H1 (cell line): ENCODE data around the gene MAP3K14. TPM values are rescaled to one million over a fixed set of nuclear protein-coding genes. Genes with fewer than 3 reads are reported as not detected.

Experiments used
- CTCF ChIA-PET: fragments of 300-600 bp; sonication (Branson Sonifier 250); formaldehyde crosslinking; loops from one replicate; lab custom pipeline; 2021; ENCODE audit not compliant: partially characterized antibody; lab: Charles Lee
- POLR2A ChIA-PET: fragments of 300-600 bp; sonication (Branson Sonifier 250); formaldehyde crosslinking; loops from one replicate; lab custom pipeline; 2021; ENCODE audit warnings: inconsistent platforms; ENCODE audit not compliant: partially characterized antibody; lab: Charles Lee
- DNase-seq, 2 experiments: peaks; one replicate each; pipeline versions ENCODE4 v3.0.0 to v3.0.0-alpha.2; 2010 to 2022; ENCODE audit warnings: low spot score in 2 of 2, low read depth in 1 of 2, mixed read lengths in 1 of 2
- FAIRE-seq: peaks from 2 replicates; lab custom pipeline; 2011; peaks lifted over from hg19 to GRCh38; lab: Jason Lieb, UNC
- H2AFZ ChIP-seq: 2 replicates; pipeline ENCODE4 v1.8.1; 2012; ENCODE audit warnings: low read length, inconsistent platforms
- H2AK5ac ChIP-seq: 2 replicates; pipeline ENCODE4 v1.6.1; 2013; ENCODE audit warnings: low read depth, low read length
- H2BK120ac ChIP-seq: replicated peaks from 2 replicates; pipeline ENCODE3; 2013; ENCODE audit warnings: low read depth, low read length, inconsistent platforms
- H2BK12ac ChIP-seq: 2 replicates; pipeline ENCODE4 v1.6.1; 2013; ENCODE audit warnings: low read depth, low read length
- H2BK15ac ChIP-seq: 2 replicates; pipeline ENCODE4 v1.6.1; 2013; ENCODE audit warnings: low read length
- H2BK20ac ChIP-seq: 2 replicates; pipeline ENCODE4 v1.6.1; 2013; ENCODE audit warnings: low read length
- H2BK5ac ChIP-seq: 2 replicates; pipeline ENCODE4 v1.6.1; 2013; ENCODE audit warnings: low read depth, low read length
- H3K14ac ChIP-seq: 2 replicates; pipeline ENCODE4 v1.6.1; 2013; ENCODE audit warnings: inconsistent platforms; ENCODE audit not compliant: insufficient read length
- H3K18ac ChIP-seq: 2 replicates; pipeline ENCODE4 v1.6.1; 2013; ENCODE audit warnings: low read length; ENCODE audit errors: extremely low read depth
- H3K23ac ChIP-seq: 2 replicates; pipeline ENCODE4 v1.6.1; 2013; ENCODE audit warnings: inconsistent platforms; ENCODE audit not compliant: insufficient read length
- H3K23me2 ChIP-seq: 2 replicates; pipeline ENCODE4 v1.6.1; 2013; ENCODE audit warnings: low read depth, low read length
- H3K27ac ChIP-seq: 2 replicates; pipeline ENCODE4 v1.6.1; 2011; ENCODE audit warnings: low read depth, low read length, inconsistent platforms
- H3K27me3 ChIP-seq, 4 experiments: replicated peaks in 1 of 4; 1 replicate in 1 of 4; 2 replicates in 3 of 4; pipeline versions ENCODE4 v1.6.1 to v1.8.1; 2011 to 2013; ENCODE audit warnings: low read length in 3 of 4, mild to moderate bottlenecking in 3 of 4, inconsistent platforms in 2 of 4, mixed read lengths in 2 of 4, moderate library complexity in 1 of 4; ENCODE audit not compliant: control insufficient read depth in 3 of 4, insufficient read depth in 3 of 4; ENCODE audit errors: extremely low read depth in 1 of 4
- H3K36me3 ChIP-seq, 4 experiments: 2 replicates each; pipeline versions ENCODE4 v1.6.1 to v1.8.1; 2011 to 2013; ENCODE audit warnings: mild to moderate bottlenecking in 4 of 4, low read length in 3 of 4, moderate library complexity in 2 of 4, control low read depth in 1 of 4, inconsistent platforms in 1 of 4; ENCODE audit not compliant: insufficient read depth in 4 of 4, control insufficient read depth in 2 of 4
- H3K4ac ChIP-seq: replicated peaks from 2 replicates; pipeline ENCODE3; 2013; ENCODE audit warnings: low read length, low read depth, mixed read lengths, inconsistent platforms; ENCODE audit not compliant: insufficient read length
- H3K4me1 ChIP-seq, 4 experiments: replicated peaks in 1 of 4; 1 replicate in 1 of 4; 2 replicates in 3 of 4; pipeline versions ENCODE4 v1.6.1 to v1.8.1; 2011 to 2013; ENCODE audit warnings: low read length in 3 of 4, inconsistent platforms in 2 of 4, mixed read lengths in 1 of 4; ENCODE audit not compliant: insufficient read depth in 4 of 4, control insufficient read depth in 3 of 4
- H3K4me2 ChIP-seq, 2 experiments: 2 replicates each; pipeline versions ENCODE4 v1.6.1 to v1.8.1; 2011 to 2013; ENCODE audit warnings: low read depth in 2 of 2, low read length in 2 of 2, control low read depth in 1 of 2, inconsistent platforms in 1 of 2, mild to moderate bottlenecking in 1 of 2; ENCODE audit not compliant: insufficient read depth in 1 of 2
- H3K4me3 ChIP-seq, 4 experiments: fragments of 200-600, 300-600 bp in 1 of 4; sonication (generic), shearing (Covaris generic), sonication (Bioruptor Twin) in 1 of 4; 2 replicates each; pipeline versions ENCODE4 v1.5.1 to v1.8.1; 2011 to 2016; ENCODE audit warnings: low read length in 4 of 4, low read depth in 3 of 4, control low read depth in 2 of 4, inconsistent platforms in 2 of 4, mild to moderate bottlenecking in 2 of 4, mixed read lengths in 1 of 4, moderate library complexity in 1 of 4; ENCODE audit not compliant: insufficient read depth in 2 of 4; ENCODE audit errors: extremely low read depth in 1 of 4
- H3K56ac ChIP-seq: replicated peaks from 2 replicates; pipeline ENCODE3; 2013; ENCODE audit warnings: low read depth, mild to moderate bottlenecking, mixed read lengths, low read length, inconsistent platforms; ENCODE audit not compliant: insufficient read length
- H3K79me1 ChIP-seq: 2 replicates; pipeline ENCODE4 v1.6.1; 2013; ENCODE audit warnings: low read depth, low read length, control low read depth
- H3K79me2 ChIP-seq, 2 experiments: 2 replicates each; pipeline versions ENCODE4 v1.6.1 to v1.8.1; 2012 to 2013; ENCODE audit warnings: low read length in 2 of 2, mild to moderate bottlenecking in 2 of 2, inconsistent platforms in 1 of 2; ENCODE audit not compliant: insufficient read depth in 2 of 2, control insufficient read depth in 1 of 2
- H3K9ac ChIP-seq, 4 experiments: replicated peaks in 1 of 4; 1 replicate in 1 of 4; 2 replicates in 3 of 4; pipeline versions ENCODE4 v1.6.1 to v1.8.1; 2011 to 2013; ENCODE audit warnings: low read depth in 3 of 4, low read length in 3 of 4, control low read depth in 2 of 4, mild to moderate bottlenecking in 2 of 4, moderate library complexity in 2 of 4, inconsistent platforms in 1 of 4; ENCODE audit errors: extremely low read depth in 1 of 4
- H3K9me3 ChIP-seq, 2 experiments: 2 replicates each; pipeline versions ENCODE4 v1.6.1 to v1.8.1; 2012 to 2013; ENCODE audit warnings: mild to moderate bottlenecking in 2 of 2, moderate library complexity in 2 of 2, control low read depth in 1 of 2, inconsistent platforms in 1 of 2, low read depth in 1 of 2, low read length in 1 of 2, mixed read lengths in 1 of 2; ENCODE audit not compliant: insufficient read depth in 2 of 2
- H4K20me1 ChIP-seq, 2 experiments: replicated peaks in 1 of 2; 2 replicates each; pipeline versions ENCODE3 to v1.8.1; 2011 to 2013; ENCODE audit warnings: inconsistent platforms in 2 of 2, low read length in 2 of 2, mild to moderate bottlenecking in 1 of 2; ENCODE audit not compliant: insufficient read depth in 2 of 2, control insufficient read depth in 1 of 2
- H4K5ac ChIP-seq: 2 replicates; pipeline ENCODE4 v1.6.1; 2013; ENCODE audit warnings: low read length, low read depth, mixed read lengths, inconsistent platforms; ENCODE audit not compliant: insufficient read length
- H4K8ac ChIP-seq: 2 replicates; pipeline ENCODE4 v1.8.0; 2013; ENCODE audit warnings: mild to moderate bottlenecking, moderate library complexity, low read length, inconsistent platforms; ENCODE audit not compliant: insufficient read depth; ENCODE audit errors: extremely low read depth
- H4K91ac ChIP-seq: replicated peaks from 2 replicates; pipeline ENCODE3; 2013; ENCODE audit warnings: low read length, mixed read lengths, inconsistent platforms; ENCODE audit not compliant: insufficient read length
- CHD1 ChIP-seq: IDR thresholded peaks from 2 replicates; pipeline ENCODE4 v1.6.1; 2012; ENCODE audit warnings: low read depth, low read length, improper control_type of control experiment
- EZH2 ChIP-seq: fragments of 200-600 bp; sonication (generic); IDR thresholded peaks from 2 replicates; pipeline ENCODE4 v1.7.1; 2012; ENCODE audit warnings: low read depth, mild to moderate bottlenecking, moderate library complexity, low read length, inconsistent platforms; ENCODE audit not compliant: severe bottlenecking
- JUND ChIP-seq: IDR thresholded peaks from 2 replicates; pipeline ENCODE4 v1.6.1; 2011; ENCODE audit warnings: mild to moderate bottlenecking, improper control_type of control experiment, low read length
- NRF1 ChIP-seq: IDR thresholded peaks from 2 replicates; pipeline ENCODE4 v1.6.1; 2011; ENCODE audit warnings: mild to moderate bottlenecking, low read depth, low read length, improper control_type of control experiment
- POLR2AphosphoS5 ChIP-seq: IDR thresholded peaks from 2 replicates; pipeline ENCODE4 v1.6.1; 2011; ENCODE audit warnings: low read depth, low read length
- RBBP5 ChIP-seq: IDR thresholded peaks from 2 replicates; pipeline ENCODE4 v1.7.1; 2012; ENCODE audit warnings: low read depth, mild to moderate bottlenecking, inconsistent platforms, low read length, moderate library complexity, borderline replicate concordance
- USF2 ChIP-seq: IDR thresholded peaks from 2 replicates; pipeline ENCODE4 v1.6.1; 2011; ENCODE audit warnings: low read length, improper control_type of control experiment
- WGBS, 2 experiments: shearing (Covaris generic) in 1 of 2; methylation state at CpG; one replicate each; pipeline versions ENCODE4 v1.1.6 to v1.1.7; 2013 to 2015; ENCODE audit warnings: low lambda C conversion rate in 2 of 2, mixed read lengths in 2 of 2, inconsistent platforms in 1 of 2, low coverage in 1 of 2, missing lambda C conversion rate in 1 of 2; ENCODE audit not compliant: insufficient replicate concordance in 2 of 2, insufficient coverage in 1 of 2, insufficient read length in 1 of 2; ENCODE audit errors: extremely low coverage in 1 of 2, missing lambda C conversion rate in 1 of 2; 5-methylcytosine and 5-hydroxymethylcytosine counted together
- polyA plus RNA-seq, 7 experiments: library from polyadenylated mRNA; depleted of rRNA in 3 of 7; stranded (reverse) in 5 of 7; unstranded in 2 of 7; fragments of >200 nt in 5 of 7; fragments of 200-250 nt in 2 of 7; gene quantifications; 1 replicate in 5 of 7; 2 replicates in 1 of 7; 4 replicates in 1 of 7; pipeline versions ENCODE4 v1.2.1 to v1.2.3, GENCODE V29; 2011 to 2013; ENCODE audit warnings: missing spikeins in 2 of 7, mixed read lengths in 2 of 7
- total RNA-seq: library from RNA; stranded (reverse); fragmentation: NEBNext Ultra II Directional; extraction: Animal tissue kit (Norgen Biotek cat#: 25700); gene quantifications from 2 replicates; pipeline ENCODE4 v1.2.1, GENCODE V29; 2021

The MAP3K14 gene
- total and polyA plus RNA-seq, 2 of the 8 experiments (the other 6 are each of a cell fraction or from before 2014, with no cell fraction given), result 5.2 to 6.1 TPM

- Histone ChIP-seq H3K56ac (no peak overlapping the region), H3K79me1 (no peaks in the 10 kb centered on the region), H2BK15ac (no peak overlapping the region), H3K4me3 (no peak overlapping the region), H3K4ac (no peak overlapping the region), H3K27ac (no peak overlapping the region), H3K23ac (no peak overlapping the region), H3K9me3 (no peaks in the 10 kb centered on the region), H2BK120ac (no peak overlapping the region), H4K91ac (no peak overlapping the region), H2BK20ac (no peak overlapping the region), H3K18ac (no peak overlapping the region), H3K23me2 (no peaks in the 10 kb centered on the region), H3K9ac (no peak overlapping the region), H3K4me1 (peaks cover 0 to 4% (median under 1%) of the 10 kb centered on the region in 4 experiments; a peak in 1 of 7 replicates), H3K4me2 (no peak overlapping the region), H3K14ac (no peak overlapping the region), H3K79me2 (no peaks in the 10 kb centered on the region), H2BK12ac (no peak overlapping the region), H2BK5ac (no peak overlapping the region), H2AFZ (no peak overlapping the region), H4K20me1 (no peaks in the 10 kb centered on the region), H4K5ac (no peak overlapping the region), H4K8ac (no peak overlapping the region), H3K27me3 (no peaks in the 10 kb centered on the region), H3K36me3 (peaks cover 4 to 10% (median 9%) of the 10 kb centered on the region in 4 experiments), H2AK5ac (no peak overlapping the region)
- ChIA-PET POLR2A (interaction anchor here (1.7 kb wide), 1 partner anchor 25 kb away, joined by 5 read pairs; no protein-coding TSS in a partner anchor), CTCF (interaction anchor here (1.1 to 29.1 kb wide), 8 partner anchors 12 to 117 kb away, joined by 3 to 579 read pairs (median 18); partner anchors contain the start of gene FMNL1)
- FAIRE-seq (no peak), DNase-seq (no peak)
- 93% methylated on average over 13 of the region's 16 CpGs; no CpG with 5 or more reads in 1 of the 2 experiments for WGBS, 2 experiments
- TF ChIP-seq USF2, result no peak
- TF ChIP-seq POLR2AphosphoS5, result no peak
- TF ChIP-seq NRF1, result no peak
- no peak for TF ChIP-seq CHD1
- TF ChIP-seq JUND, result no peak
- no peak for TF ChIP-seq RBBP5
- TF ChIP-seq EZH2, result no peak
Measured at GRCh38 chr17:45273551-45273957, 43.3 kb downstream of the MAP3K14 start.
